Measurements from ENCODE around the gene BEGAIN. TPM values are rescaled to one million over a fixed set of nuclear protein-coding genes. Genes with fewer than 3 reads are reported as not detected.

The BEGAIN gene
- total and polyA plus RNA-seq, 12 donors = 0.20 to 4.3 (median 0.83) TPM

GRCh38 chr14:100577321-100577985 is 9.8 kb downstream of the BEGAIN start:
- no peaks in the 10 kb centered on the region for H3K36me3 ChIP-seq
- H3K4me1 ChIP-seq = no peaks in the 10 kb centered on the region
- TF ChIP-seq CTCF (IDR thresholded peaks at IDR 0.05) = no peak
- DNase-seq = peak in 1 of 2 donors; percentile 11
- ATAC-seq = no peak
- no peak overlapping the region for H3K27ac ChIP-seq
- H3K27me3 ChIP-seq = peaks cover 0 to 29% (median 18%) of the 10 kb centered on the region in 7 donors
- H3K4me3 ChIP-seq = no peak overlapping the region
- intact Hi-C loops (cut with DNase I) = no loop called here
- 78 to 79% methylated on average over 23 of the region's 23 CpGs for WGBS, 2 donors
- peaks cover 0 to 6% (median 0%) of the 10 kb centered on the region in 11 donors for H3K9me3 ChIP-seq

GRCh38 chr14:100576091-100577085 is 10.8 kb downstream of the BEGAIN start:
- Histone ChIP-seq H3K27me3 (peaks cover 0 to 40% (median 28%) of the 10 kb centered on the region in 7 donors), H3K9me3 (peaks cover 0 to 6% (median 0%) of the 10 kb centered on the region in 11 donors), H3K4me3 (no peak overlapping the region), H3K27ac (no peak overlapping the region), H3K36me3 (no peaks in the 10 kb centered on the region), H3K4me1 (no peaks in the 10 kb centered on the region)
- TF ChIP-seq CTCF (IDR thresholded peaks at IDR 0.05) = no peak
- ATAC-seq (no peak), DNase-seq (peak in 1 of 2 donors; percentile 5)
- 86 to 87% methylated on average over 26 of the region's 26 CpGs for WGBS, 2 donors
- intact Hi-C loops (cut with DNase I) = no loop called here

- DNase-seq (no peak), ATAC-seq (no peak)
- no peak for TF ChIP-seq CTCF (IDR thresholded peaks at IDR 0.05)
- Histone ChIP-seq H3K9me3 (peaks cover 0 to 6% (median 0%) of the 10 kb centered on the region in 11 donors), H3K27ac (no peak overlapping the region), H3K36me3 (no peaks in the 10 kb centered on the region), H3K4me1 (no peaks in the 10 kb centered on the region), H3K27me3 (peaks cover 0 to 50% (median 37%) of the 10 kb centered on the region in 7 donors), H3K4me3 (no peak overlapping the region)
- intact Hi-C loops (cut with DNase I) = no loop called here
- 76 to 83% methylated on average over 11 of the region's 11 CpGs for WGBS, 2 donors
Observed at GRCh38 chr14:100575266-100575995, 11.8 kb downstream of the BEGAIN start.

- WGBS, 2 donors = 66 to 72% methylated on average over 7 of the region's 7 CpGs
- no peak for TF ChIP-seq CTCF (IDR thresholded peaks at IDR 0.05)
- H3K4me3 ChIP-seq = no peak overlapping the region
- H3K36me3 ChIP-seq = no peaks in the 10 kb centered on the region
- DNase-seq (no peak), ATAC-seq (no peak)
- intact Hi-C loops (cut with DNase I) = no loop called here
- H3K27me3 ChIP-seq = peaks cover 0 to 57% (median 45%) of the 10 kb centered on the region in 7 donors
- H3K27ac ChIP-seq = no peak overlapping the region
- peaks cover 0 to 6% (median 0%) of the 10 kb centered on the region in 11 donors for H3K9me3 ChIP-seq
- H3K4me1 ChIP-seq = no peaks in the 10 kb centered on the region
Observed at GRCh38 chr14:100574642-100575031, 12.6 kb downstream of the BEGAIN start.
